ENCODE data around the gene NAA35.

NAA35 gene

DNA sequence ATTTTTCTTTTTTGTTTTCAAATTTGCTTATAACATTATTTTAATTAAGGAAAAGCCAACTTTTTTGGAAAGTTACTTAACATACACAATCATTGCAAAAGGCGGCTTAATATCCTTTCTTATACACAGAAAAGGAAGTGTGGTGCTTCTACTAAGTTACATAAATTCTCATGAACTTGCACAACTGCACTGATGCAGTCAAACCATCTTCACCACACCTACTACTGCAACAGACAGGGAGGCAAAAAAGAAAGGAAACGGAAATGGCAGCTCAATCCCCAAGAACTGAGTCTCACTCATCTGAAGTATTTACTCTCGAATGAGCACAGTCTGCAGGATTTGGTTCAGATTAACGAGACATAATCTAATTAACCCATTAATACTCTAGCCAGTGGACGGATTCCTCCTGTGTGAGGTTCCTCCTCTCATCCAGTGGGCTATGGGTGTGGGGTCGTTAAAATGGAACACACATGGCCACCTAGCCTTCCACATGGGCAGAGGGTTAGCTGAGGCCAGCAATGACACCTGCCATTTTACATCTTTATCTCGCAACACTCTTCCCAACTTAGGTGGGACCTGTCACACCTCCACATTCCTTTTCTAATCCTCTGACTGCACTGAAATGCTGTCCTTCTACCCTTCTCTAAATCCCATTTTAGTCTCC is 128.4 kb downstream of the NAA35 start:
- in situ Hi-C loops (cut with HindIII; ENCODE audit: low sequenced_read_pairs): no loop called here

More for the DNA sequence above, 128.4 kb downstream of the NAA35 start:
- no peak overlapping the region for H3K4me3 ChIP-seq (ENCODE audit: low read depth, low read length)
- no peak for DNase-seq (ENCODE audit: low read depth, low spot score)
- TF ChIP-seq, protein P1, sequence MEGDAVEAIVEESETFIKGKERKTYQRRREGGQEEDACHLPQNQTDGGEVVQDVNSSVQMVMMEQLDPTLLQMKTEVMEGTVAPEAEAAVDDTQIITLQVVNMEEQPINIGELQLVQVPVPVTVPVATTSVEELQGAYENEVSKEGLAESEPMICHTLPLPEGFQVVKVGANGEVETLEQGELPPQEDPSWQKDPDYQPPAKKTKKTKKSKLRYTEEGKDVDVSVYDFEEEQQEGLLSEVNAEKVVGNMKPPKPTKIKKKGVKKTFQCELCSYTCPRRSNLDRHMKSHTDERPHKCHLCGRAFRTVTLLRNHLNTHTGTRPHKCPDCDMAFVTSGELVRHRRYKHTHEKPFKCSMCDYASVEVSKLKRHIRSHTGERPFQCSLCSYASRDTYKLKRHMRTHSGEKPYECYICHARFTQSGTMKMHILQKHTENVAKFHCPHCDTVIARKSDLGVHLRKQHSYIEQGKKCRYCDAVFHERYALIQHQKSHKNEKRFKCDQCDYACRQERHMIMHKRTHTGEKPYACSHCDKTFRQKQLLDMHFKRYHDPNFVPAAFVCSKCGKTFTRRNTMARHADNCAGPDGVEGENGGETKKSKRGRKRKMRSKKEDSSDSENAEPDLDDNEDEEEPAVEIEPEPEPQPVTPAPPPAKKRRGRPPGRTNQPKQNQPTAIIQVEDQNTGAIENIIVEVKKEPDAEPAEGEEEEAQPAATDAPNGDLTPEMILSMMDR (IDR thresholded peaks at IDR 0.05; ENCODE audit: low read depth, low read length): no peak
